Left kidney (tissue), 2 donors: ENCODE results near the gene PGA3. TPM values are rescaled to one million over a fixed set of nuclear protein-coding genes. Genes with fewer than 3 reads are reported as not detected.
"Not testable (repeated sequence)": the region's sequence is repeated elsewhere in the genome, so short reads cannot be mapped to it uniquely, and the experiment has no call there.

Source experiments
- DNase-seq: peaks from one replicate; pipeline ENCODE4 v3.0.0-alpha.2; 2013
- polyA plus RNA-seq: library from polyadenylated mRNA; unstranded; fragments of 120-200 nt; gene quantifications from one replicate; pipeline ENCODE4 v1.2.1, GENCODE V29; 2013; ENCODE audit not compliant: insufficient read length

The PGA3 gene
- polyA plus RNA-seq, 1 donor, result 0.18 TPM

DNA sequence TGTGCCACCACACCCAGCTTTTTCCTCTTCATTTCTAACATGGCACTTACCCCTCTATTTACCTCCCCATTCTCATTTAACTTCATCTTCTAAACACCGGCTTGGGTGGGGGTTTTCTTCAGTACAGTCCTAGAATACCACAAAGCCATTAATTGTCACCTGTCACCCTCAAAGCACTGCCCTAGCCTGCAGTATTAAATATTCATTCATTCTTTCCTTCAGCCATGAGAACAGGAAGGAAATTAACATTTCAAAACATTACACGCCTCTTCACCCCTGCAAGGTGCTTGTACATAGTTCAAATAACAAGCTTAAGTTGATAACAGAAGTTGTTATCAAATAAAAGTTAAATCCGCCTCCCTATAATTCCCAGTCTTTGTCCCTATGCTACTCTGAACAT is 31.4 kb upstream of the PGA3 start:
- DNase-seq, result no peak

DNA sequence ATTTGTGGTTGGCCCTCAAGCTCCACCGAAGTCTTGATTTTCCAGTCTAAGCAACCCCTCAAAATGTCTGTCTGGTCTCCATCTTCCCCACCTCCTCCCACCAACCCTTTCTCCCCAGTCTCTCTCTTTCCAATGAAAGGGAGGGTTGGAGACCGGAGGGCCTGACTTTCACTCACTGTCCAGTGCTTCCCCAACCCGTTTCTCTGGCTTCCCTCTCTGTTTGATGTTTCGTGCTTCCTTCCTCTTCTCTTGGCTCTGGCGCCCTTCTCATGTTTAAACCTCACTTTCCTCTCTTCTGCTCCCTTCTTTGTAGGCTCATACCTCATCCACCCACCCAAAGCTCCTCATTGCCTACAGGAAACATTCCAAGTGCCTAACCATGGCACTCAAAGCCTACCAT is 31.0 kb upstream of the PGA3 start:
- no peak for DNase-seq

DNA sequence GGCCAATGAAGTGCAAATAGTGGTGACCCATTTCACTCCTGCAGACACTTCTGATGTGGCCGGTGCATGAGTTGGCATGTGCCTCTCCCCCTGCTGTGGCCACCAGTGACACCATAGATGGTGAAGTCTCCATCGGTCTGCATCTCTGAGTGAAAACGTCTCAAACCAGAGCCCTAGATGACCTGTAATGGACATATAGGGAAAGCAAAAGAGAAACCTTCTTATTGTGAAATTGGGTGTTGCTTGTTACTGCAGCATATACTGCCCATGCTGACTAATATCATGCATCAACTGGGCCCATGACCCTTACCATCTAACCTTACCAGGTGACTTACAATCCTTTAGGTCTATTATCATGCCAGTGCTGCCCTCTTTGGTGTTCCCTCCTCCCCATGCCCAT is 30.4 kb upstream of the PGA3 start:
- DNase-seq, result no peak

DNA sequence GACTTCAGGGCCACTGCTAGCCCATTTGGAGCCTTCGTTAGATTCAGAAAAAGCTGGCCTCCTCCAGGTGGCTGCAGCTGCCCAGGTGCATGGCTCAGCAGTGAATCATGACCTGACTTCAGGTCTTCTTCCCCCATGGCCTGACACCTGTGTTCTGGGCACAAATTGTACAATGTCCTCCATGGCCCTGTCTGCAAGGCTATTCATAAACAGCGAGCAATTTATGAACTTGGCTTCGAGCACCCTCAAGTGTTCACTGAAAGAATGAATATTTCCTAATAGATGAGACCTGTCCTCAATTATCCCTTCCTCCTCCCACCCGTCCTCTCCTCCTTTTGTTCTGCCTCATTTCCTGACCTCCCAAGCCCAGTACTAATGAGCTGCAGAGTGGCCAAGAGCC is 29.9 kb upstream of the PGA3 start:
- DNase-seq, result no peak

DNA sequence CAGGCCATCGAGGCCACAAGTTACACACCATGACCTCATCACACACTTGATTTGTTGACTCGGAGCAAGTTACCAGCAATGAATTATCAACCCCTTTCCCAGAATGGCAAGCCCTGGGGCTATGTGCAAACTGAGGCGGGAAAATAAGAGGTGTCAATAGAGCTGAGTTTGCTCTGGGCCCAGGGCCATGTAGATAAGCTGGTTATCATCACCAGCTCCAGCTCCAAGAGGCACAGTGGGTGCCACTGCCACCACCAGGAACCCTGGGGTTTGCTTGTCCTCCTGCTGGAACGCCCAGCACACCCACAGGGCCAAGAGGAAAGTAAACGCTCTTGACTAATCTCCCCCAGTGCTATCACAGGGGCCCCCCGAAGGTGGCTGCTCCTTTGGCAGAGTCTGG is 29.0 kb upstream of the PGA3 start:
- DNase-seq, result no peak

DNA sequence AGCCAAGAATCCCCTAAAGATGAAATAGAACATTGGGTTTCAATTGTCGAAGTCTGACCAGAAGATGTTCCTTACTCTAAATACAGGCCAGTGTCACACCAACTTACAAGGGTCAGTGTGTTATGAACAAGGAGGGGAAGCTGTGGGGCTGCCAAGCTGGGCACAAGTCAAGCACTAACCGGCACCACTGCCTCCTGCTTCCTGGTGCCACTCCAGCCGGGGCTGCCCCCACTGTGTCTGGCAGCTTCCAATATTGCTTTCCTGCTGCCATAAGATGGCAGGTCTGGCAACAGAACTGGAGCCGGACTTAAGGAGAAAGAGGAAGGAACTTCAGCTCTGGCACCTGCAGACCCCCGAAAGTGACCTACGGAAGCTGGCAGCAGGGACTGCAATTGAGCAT is 28.4 kb upstream of the PGA3 start:
- DNase-seq, result no peak

DNA sequence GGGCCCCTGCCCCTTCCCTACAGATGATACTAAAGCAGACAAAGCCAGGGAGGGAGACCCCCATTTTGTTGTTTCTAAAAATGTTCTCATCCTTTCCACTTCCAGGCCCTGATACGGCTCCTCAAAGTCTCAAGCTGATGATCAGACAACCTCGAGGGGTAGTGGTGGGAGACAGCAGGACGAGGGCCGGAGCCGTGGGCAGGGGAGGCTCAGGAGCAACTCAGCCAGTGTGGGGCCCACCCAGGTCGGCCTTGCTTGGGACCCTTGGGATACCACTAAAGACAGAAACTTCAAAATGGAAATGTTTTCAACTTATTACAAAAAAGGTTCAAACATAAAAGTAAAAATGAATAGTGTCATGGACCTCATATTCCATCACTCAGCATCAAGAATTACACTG is 26.9 kb upstream of the PGA3 start:
- DNase-seq, result no peak

DNA sequence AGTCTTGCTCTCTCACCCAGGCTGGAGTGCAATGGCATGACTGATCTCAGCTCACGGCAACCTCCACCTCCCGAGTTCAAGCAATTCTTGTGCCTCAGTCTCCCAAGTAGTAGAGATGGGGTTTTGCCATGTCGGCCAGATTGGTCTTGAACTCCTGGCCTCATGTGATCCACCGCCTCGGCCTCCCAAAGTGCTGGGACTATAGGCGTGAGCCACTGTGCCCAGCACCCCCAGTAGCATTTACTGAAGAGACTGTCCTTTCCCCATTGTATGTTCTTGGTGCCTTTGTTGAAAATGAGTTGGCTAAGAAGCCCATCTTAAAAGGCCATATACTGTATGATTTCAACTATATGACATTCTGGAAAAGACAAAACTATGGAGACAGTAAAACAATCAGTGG is 23.1 kb upstream of the PGA3 start:
- not testable (repeated sequence) for DNase-seq

DNA sequence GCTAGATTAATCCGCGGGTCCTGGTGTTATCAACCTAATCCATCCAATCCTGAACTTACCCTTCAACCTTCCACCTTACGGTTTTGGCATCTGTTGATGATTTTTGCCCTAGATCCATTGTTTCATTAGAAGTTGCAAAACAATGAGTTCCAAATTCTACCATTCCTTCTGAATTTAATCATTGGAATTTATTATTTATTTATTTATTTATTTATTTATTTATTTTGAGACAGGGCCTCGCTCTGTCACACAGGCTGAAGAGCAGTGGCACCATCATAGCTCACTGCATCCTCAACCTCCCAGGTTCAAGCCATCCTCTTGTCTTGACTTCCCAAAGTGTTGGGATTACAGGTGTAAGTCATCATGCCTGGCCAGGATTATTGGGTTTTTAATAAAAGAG is 21.8 kb upstream of the PGA3 start:
- DNase-seq, result no peak

DNA sequence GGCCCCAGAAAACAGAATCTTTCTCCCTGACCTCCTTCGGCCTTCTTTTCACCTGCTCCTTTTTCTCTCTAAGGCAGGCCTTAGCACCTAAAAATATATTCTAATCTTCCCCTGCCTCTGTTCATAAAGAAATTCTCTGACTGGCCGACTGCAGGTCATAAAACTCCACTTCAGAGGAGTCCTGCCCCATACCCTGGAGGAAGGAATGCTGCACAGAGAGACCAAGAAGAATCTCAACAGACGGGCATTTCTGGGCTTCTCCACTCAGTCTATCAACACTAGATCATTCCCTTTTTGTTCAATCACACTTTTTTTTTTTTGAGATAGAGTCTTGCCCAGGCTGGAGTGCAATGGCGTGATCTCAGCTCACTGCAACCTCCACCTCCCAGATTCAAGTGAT is 19.7 kb upstream of the PGA3 start:
- DNase-seq, result no peak

DNA sequence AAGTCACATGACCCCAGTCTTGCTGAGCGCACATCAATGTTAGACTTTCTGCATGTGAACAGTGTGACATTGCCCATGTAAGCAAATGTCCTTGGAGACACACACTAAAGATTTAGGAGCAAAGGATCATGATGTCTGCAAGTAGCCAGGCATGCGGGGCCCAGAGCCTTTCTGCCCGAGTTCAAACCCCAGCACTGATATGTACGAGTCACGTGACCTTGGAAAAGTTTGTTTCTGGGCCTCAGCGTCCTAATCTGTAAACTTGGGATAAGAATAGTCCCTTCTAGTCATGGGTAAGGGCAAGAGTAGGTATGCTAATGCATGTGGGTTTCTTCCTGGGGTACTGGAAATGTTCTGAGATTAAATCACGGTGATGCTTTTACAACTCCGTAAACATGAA is 16.8 kb upstream of the PGA3 start:
- no peak for DNase-seq

DNA sequence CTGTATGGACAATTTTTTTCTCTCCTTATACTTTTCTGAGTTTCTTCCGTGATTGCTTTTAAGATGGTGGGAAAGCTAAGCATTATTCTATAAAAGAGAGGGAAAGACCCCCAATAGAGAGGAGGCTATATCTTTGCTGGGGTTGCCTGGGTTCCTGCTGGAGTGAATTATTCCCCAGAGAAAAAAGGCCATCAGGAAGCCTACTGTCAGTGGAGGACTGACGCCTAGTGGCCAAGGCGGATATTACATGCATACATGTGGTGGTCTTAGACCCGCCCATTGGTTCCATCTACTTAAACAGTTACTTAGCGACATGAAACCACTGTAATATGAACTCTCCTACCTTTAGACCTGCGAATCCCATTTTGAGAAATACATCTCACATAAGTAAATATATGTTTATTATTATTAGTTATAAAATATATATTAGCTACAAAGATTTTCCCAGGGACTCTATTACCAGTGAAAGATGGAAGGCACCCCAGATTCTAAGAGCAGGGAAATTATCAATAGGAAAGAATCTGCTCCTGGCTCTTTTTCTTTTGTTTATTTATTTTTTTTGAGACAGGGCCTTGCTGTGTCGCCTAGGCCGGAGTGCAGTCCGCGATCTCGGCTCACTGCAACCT is 15.7 kb upstream of the PGA3 start:
- peak; percentile 90 for DNase-seq

DNA sequence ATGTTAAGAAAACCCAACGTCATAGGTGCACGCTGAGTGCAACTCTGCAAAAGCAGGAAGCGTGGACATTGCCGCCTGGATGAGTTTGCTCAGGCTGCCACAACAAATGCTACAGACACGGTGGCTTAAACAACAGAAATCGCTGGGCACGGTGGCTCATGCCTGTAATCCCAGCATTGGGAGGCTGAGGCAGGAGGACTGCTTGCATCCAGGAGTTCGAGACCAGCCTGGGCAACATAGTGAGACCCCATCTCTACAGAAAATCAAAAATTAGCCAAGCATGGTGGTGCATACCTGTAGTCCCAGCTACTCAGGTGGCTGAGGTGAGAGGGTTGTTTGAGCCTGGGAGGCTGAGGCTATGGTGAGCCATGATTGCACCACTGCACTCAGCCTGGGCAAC is 13.4 kb upstream of the PGA3 start:
- no peak for DNase-seq

DNA sequence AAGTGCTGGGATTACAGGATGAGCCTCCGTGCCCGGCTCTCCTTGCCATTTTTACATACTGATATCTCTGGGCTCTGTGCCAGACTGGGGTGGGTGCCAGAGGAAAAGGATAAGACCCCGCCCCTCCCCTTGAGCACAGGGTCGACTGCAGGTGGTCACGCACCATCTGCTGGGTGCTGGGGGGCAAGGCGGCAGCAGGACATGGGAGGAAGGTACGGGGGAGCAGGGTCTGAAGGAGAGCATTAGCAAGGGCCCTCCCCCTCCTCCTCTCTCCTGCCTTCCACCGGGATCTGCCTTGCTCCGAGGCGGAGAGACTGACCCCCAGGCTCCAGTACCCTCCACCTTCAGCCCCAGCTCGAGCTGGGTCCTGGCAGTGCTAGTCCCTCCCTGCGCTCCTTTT is 9.7 kb upstream of the PGA3 start:
- no peak for DNase-seq

DNA sequence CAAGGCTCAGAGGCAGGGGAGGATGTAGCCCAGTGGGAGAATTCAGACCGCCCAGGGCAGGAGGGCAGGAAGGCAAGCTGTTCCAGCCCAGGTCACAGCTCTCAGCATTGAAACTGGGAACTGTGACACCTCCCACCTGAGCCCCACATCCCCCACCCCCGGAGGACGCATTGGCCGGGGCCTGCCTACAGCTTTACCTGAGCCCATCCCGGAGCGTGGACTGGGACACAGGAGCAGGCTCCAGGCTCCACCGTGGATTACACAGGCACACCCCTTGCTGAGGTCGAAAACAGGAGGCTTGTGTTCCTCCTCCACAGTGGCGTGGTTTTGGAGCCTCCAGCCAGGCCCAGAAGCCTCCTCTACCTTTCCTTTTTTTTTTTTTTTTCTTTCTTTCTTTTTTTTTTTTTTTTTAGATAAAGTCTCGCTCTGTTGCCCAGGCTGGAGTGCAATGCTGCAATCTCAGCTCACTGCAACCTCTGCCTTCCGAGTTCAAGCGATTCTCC is 9.1 kb upstream of the PGA3 start:
- DNase-seq, result no peak

DNA sequence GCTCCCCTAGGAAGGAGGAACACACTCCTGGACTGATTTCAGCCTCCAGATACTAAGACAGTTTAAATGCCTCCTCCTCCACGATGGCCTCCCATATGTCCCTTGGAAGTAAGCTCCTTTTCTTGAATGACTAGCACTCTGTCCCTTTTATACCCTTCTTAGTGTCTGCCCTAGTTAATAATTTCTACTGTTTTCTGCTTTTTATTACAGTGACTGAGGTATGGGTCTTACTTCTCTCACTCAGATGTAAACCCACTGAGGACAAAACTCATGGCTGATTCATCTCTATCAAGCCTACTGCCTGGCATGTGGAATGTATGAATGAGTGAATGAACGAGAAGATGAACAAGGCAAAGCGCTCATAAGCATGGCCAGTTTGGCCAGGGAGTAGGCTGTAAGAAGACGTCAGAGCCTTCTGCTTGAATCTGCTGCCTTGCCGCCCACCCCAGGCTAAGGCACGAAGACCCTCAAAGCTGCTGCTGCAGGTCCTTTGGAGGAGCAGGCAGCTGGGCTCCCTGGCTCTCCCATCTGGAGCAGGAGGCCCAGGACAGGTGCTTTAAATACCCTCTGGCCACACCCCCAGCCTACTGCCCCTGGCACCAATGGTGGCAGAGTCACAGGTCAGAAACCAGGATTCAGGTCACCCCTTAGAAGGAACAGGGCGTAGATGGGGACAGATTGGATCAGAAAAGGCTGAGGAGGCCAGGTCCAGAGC is 8.2 kb upstream of the PGA3 start:
- no peak for DNase-seq

DNA sequence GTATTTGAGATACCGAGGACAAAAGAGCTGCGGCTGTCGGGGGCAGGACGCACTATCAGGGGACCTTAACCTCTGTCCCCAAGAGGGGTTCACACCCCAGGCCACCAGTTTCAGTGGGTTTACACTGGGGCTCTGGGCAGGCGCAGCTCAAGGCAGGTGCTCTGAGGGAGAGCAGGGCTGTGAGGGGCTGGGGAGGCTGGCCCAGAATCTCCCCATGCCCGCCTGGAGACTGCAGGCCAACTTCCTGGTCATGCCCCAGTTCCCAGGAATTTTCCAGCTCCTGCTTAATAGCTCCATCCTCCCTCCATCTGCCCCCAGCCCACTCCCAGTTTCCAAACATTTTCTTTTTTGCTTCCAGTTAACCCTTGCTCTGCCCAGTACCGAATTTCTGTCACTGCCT is 7.6 kb upstream of the PGA3 start:
- peak; percentile 69 for DNase-seq

DNA sequence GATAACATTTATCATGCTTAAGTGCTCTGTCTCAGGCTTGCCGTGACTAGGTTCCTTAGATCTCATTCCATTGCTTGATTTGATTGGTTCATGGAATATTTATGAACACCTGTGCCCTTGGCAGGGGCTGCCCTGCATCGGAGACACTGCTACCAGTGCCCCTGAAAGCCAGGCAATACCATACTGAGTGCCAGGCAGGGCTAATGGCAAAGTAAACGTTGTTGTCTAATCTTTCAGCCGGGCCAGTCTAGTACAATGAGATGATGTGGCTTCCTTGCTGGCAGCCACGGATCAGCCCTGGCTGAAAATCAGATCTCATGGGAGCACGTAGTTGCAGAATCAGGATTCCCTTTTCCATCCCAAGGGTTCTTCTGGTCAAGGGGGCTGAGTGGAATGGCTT is 5.0 kb upstream of the PGA3 start:
- no peak for DNase-seq

DNA sequence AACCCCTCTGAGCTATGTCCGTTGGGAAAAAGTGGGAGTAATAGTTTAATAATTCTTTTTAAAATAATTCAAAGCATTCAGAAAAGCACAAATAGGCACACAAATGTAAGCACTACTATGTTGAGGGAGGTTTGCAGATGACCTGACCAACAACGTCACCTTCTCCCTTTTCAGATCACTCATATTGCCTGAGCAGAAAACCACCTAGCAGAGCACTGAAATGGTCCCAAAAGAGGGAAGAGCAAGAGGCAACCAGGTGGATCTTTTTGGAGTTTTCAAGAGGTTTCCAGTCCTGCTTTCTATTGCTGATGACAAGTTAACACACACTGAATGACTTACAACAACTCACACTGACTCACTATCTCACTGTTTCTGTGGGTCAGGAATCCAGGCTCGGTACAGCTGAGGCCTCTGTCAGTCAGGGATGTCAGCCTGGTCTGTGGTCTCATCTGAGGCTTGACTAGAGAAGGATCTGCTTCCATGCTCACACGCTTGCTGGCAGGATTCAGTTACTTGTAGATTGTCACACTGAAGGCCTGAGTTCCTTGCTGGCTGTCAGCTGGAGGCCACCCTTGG is 4.3 kb upstream of the PGA3 start:
- DNase-seq, result no peak

DNA sequence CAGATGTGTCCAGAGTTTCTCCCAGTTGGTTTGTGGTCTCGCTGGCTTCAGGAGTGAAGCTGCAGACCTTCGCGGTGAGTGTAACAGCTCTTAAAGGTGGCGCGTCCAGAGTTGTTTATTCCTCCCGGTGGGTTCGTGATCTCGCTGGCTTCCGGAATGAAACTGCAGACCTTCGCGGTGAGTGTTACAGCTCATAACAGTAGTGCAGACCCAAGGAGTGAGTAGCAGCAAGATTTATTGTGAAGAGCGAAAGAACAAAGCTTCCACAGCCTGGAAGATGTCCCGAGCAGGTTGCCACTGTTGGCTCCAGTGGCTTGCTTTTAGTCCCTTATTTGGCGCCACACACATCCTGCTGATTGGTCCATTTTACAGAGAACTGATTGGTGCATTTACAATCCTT is 1.8 kb upstream of the PGA3 start:
- DNase-seq, result no peak

DNA sequence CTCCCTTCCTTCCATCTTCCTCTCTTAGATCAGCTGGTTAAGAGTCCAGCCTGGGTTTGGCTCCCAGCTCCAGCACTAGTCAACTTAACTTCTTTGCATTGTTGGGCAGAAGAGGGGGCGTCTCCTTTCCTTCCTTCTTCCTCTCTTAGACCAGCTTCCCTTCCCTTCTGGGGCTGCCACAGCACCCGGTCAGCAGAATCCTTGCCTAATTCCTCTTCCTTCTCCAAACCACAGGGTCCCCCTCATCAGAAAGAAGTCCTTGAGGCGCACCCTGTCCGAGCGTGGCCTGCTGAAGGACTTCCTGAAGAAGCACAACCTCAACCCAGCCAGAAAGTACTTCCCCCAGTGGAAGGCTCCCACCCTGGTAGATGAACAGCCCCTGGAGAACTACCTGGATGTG is 558 bp downstream of the PGA3 start:
- not testable (repeated sequence) for DNase-seq

DNA sequence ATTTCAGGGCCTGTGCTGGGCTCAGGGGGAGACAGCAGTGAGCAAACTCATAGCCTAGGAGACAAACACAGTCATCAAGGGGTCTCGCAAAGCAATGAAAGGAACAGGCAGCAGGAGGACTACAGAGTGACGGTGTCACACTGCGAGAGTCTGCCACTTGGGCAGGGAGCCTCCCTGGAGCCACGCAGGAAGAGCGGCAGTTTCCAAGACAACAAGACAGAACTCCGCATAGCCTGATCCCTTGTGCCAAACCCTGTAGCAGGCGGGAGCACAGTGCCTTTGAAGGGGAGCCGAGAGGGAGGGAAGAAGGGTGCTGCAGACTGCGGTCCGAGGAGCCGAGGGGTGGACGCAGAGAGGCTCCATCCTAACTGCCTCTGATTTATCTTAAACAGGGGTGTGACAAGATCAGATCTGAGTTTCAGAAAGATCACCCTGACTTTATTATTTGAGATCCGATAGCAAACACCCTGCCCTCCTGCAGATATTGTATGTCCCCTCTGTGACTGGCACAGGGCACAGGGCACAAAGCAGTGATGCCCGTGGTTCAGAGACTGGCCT is 1.3 kb downstream of the PGA3 start:
- DNase-seq, result not testable (repeated sequence)

DNA sequence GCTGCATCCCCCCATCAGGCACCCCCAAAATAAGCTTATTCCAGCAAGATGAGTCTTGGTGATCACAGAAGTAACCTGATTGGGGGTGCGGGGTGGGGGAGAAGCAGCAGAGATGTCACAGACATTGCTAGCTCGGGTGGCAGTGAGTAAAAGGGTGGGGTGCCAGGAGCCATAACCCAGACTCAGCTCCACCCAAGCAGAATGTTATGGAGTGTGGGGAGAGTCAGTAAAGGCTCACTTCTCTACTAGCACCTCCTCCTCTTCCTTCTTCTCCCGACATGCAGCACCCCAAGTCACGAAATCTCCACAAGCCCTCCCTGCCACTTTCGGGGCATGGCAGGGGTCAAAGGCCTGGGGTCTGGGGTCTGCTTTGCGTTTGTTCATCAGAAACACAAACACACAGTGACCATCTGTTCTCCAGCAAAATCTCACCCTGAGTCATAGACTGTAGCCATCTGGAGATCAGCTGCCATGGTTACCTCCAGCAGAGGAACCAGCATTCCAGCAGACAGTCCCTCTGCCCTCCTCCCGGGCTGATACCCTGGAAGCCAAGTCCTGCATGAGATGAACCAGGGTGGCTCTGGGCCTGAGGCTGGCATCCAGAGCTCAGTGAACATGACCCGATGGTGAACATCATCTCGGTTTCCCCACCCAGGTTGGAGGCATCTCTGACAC is 4.5 kb downstream of the PGA3 start:
- DNase-seq, result not testable (repeated sequence)
